ENCODE measurements around the gene MICA.
"Not testable (repeated sequence)": the region's sequence is repeated elsewhere in the genome, so short reads cannot be mapped to it uniquely, and the experiment has no call there.

Gene MICA

GRCh38 chr6:31403283-31404060 is at the start of gene MICA:
MICA (plus strand) TSS chr6:31403595; CDS start chr6:31403633, 38 bp downstream.
- no peak for FAIRE-seq

- no peak for FAIRE-seq
Measured at GRCh38 chr6:31354158-31354863, 49.1 kb upstream of the MICA start.

- no peak for FAIRE-seq
Measured at GRCh38 chr6:31354864-31355582, 48.4 kb upstream of the MICA start.

GRCh38 chr6:31355583-31355948 is 47.8 kb upstream of the MICA start:
- no peak for FAIRE-seq

- no peak for FAIRE-seq
Measured at GRCh38 chr6:31356216-31356945, 47.0 kb upstream of the MICA start.

GRCh38 chr6:31356946-31357466 is 46.4 kb upstream of the MICA start, which contains the start of gene HLA-B:
HLA-B (minus strand) TSS chr6:31357179; CDS start chr6:31357158, 21 bp downstream.
- FAIRE-seq = no peak

GRCh38 chr6:31357886-31358285 is 45.5 kb upstream of the MICA start:
- no peak for FAIRE-seq

- FAIRE-seq = no peak
Measured at GRCh38 chr6:31358302-31358701, 45.1 kb upstream of the MICA start.

GRCh38 chr6:31359581-31359980 is 43.8 kb upstream of the MICA start:
- FAIRE-seq = no peak

GRCh38 chr6:31362751-31363150 is 40.6 kb upstream of the MICA start:
- FAIRE-seq = no peak

- no peak for FAIRE-seq
Measured at GRCh38 chr6:31363811-31364210, 39.6 kb upstream of the MICA start.

- FAIRE-seq = no peak
Measured at GRCh38 chr6:31365864-31366263, 37.5 kb upstream of the MICA start.

- no peak for FAIRE-seq
Measured at GRCh38 chr6:31366693-31367470, 36.5 kb upstream of the MICA start.

GRCh38 chr6:31368461-31368860 is 34.9 kb upstream of the MICA start:
- FAIRE-seq = no peak

- not testable (repeated sequence) for FAIRE-seq
Measured at GRCh38 chr6:31374118-31374517, 29.3 kb upstream of the MICA start.

- FAIRE-seq = no peak
Measured at GRCh38 chr6:31375699-31376098, 27.7 kb upstream of the MICA start.

- no peak for FAIRE-seq
Measured at GRCh38 chr6:31377029-31377428, 26.4 kb upstream of the MICA start.

- FAIRE-seq = no peak
Measured at GRCh38 chr6:31378062-31378720, 25.2 kb upstream of the MICA start.

GRCh38 chr6:31378721-31379103 is 24.7 kb upstream of the MICA start:
- no peak for FAIRE-seq

GRCh38 chr6:31379850-31380249 is 23.5 kb upstream of the MICA start:
- no peak for FAIRE-seq

- FAIRE-seq = no peak
Measured at GRCh38 chr6:31381666-31382065, 21.7 kb upstream of the MICA start.
